Uterus (tissue), 2 donors: ENCODE measurements around the gene RIPK1.

ENCODE experiments used
- CTCF ChIP-seq, 4 experiments: fragments of 200-600 bp in 2 of 4; fragments of 450-650 bp in 2 of 4; sonication (generic) in 2 of 4; IDR thresholded peaks; one replicate each; pipeline ENCODE4 v1.5.1; 2016 to 2019; ENCODE audit warnings: antibody characterized with exemption in 4 of 4, mild to moderate bottlenecking in 2 of 4, moderate library complexity in 1 of 4
- POLR2A ChIP-seq, 2 donors: fragments of 450-650 bp; IDR thresholded peaks; one replicate each; pipeline ENCODE4 v1.6.1; 2016; ENCODE audit warnings: antibody characterized with exemption in 2 of 2, mild to moderate bottlenecking in 1 of 2, moderate library complexity in 1 of 2

GRCh38 chr6:3162565-3163247, 94.4 kb downstream of the RIPK1 start:
- TF ChIP-seq CTCF (IDR thresholded peaks at IDR 0.05) (peak in 2 of 4 experiments; percentile 13 to 15), POLR2A (IDR thresholded peaks at IDR 0.05) (peak in 1 of 2 donors; percentile 37)
